ENCODE measurements around the gene SH3GL2.

The SH3GL2 gene

DNA sequence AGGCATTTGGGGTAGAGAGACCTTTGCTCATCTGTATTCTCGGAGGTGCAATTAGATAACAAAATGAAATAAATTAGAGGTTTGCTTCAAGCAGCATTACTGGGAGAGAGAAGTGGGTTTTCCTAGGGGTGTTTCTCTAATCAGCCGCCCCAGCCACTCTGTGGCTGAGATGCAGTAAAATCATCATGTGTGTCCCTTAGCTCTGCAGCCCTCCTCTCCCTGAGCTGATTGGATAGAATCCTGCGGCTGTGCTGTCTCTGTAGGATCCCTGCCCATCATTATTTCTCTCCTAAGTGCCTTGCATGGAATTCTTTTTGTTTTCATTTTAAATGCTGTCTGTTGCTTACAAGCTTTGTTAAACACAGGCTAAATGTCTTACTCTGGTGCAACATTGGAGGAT lies 171.4 kb downstream of the SH3GL2 start:
- Histone ChIP-seq H3K18ac (ENCODE audit: low read length) (no peak overlapping the region), H2AK5ac (ENCODE audit: low read length) (no peak overlapping the region), H2AFZ (ENCODE audit: insufficient read depth, low read length, poor library complexity) (no peak overlapping the region), H3K9ac (ENCODE audit: low read length) (no peak overlapping the region), H3K27ac (ENCODE audit: low read depth, low read length) (no peak overlapping the region), H3K4me3 (ENCODE audit: low read depth, low read length) (no peak overlapping the region), H4K12ac (ENCODE audit: low read depth, low read length) (no peak overlapping the region), H3K79me2 (ENCODE audit: control insufficient read depth, insufficient read depth, low read length, poor library complexity) (no peaks in the 10 kb centered on the region), H2BK12ac (ENCODE audit: low read length) (no peak overlapping the region), H3K9me3 (ENCODE audit: insufficient read depth, low read depth, low read length) (no peaks in the 10 kb centered on the region), H3K4me1 (ENCODE audit: control insufficient read depth in 1 of 2, insufficient read depth in 2 of 2, low read length in 2 of 2) (no peaks in the 10 kb centered on the region), H3K4ac (ENCODE audit: low read depth, low read length) (no peak overlapping the region), H2BK120ac (ENCODE audit: insufficient read depth, low read length, poor library complexity) (no peak overlapping the region), H3K27me3 (ENCODE audit: insufficient read depth, low read length) (no peaks in the 10 kb centered on the region), H3K4me2 (ENCODE audit: low read length) (no peak overlapping the region), H3K23ac (ENCODE audit: low read length) (no peak overlapping the region), H3K36me3 (ENCODE audit: control insufficient read depth in 1 of 2, insufficient read depth in 2 of 2, low read length in 2 of 2) (no peaks in the 10 kb centered on the region), H2BK5ac (ENCODE audit: low read depth, low read length, poor library complexity) (no peak overlapping the region), H3K14ac (ENCODE audit: low read length) (no peak overlapping the region), H4K91ac (ENCODE audit: low read depth, low read length) (no peak overlapping the region), H4K8ac (ENCODE audit: low read depth, low read length) (no peak overlapping the region), H3K79me1 (ENCODE audit: low read length) (no peaks in the 10 kb centered on the region)
- no peak for DNase-seq
- no CpG with 5 or more reads among the region's 3 CpGs for WGBS (ENCODE audit: extremely low coverage, insufficient coverage, insufficient read length)

DNA sequence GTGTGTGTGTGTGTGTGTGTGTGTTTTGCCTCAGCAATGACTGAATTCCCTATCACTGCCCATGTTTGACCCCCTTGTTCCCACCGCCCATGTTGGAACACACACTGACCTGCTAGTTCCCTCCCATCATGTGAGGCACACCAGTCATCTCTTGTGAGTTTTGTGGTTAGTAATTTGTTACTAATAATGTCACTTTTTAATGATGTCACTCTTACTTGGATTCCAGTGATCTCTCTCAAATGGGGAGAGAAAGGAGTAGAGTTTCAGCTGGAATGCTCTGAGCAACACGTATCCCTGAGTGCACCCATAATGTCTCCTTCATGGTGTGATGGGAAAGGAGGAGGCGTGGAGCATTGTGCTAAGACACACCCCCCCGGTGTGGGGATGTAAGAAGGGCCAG lies 172.6 kb downstream of the SH3GL2 start:
- H4K8ac ChIP-seq (ENCODE audit: low read depth, low read length) = no peak overlapping the region
- no peak overlapping the region for H2AFZ ChIP-seq (ENCODE audit: insufficient read depth, low read length, poor library complexity)
- no peak overlapping the region for H3K4ac ChIP-seq (ENCODE audit: low read depth, low read length)
- no peak overlapping the region for H3K14ac ChIP-seq (ENCODE audit: low read length)
- no peaks in the 10 kb centered on the region for H3K9me3 ChIP-seq (ENCODE audit: insufficient read depth, low read depth, low read length)
- H3K23ac ChIP-seq (ENCODE audit: low read length) = no peak overlapping the region
- no peak for DNase-seq
- no peaks in the 10 kb centered on the region for H3K79me2 ChIP-seq (ENCODE audit: control insufficient read depth, insufficient read depth, low read length, poor library complexity)
- no CpG with 5 or more reads among the region's 4 CpGs for WGBS (ENCODE audit: extremely low coverage, insufficient coverage, insufficient read length)
- no peak overlapping the region for H4K12ac ChIP-seq (ENCODE audit: low read depth, low read length)
- H3K4me2 ChIP-seq (ENCODE audit: low read length) = no peak overlapping the region
- no peak overlapping the region for H3K9ac ChIP-seq (ENCODE audit: low read length)
- no peak overlapping the region for H2BK12ac ChIP-seq (ENCODE audit: low read length)
- H2AK5ac ChIP-seq (ENCODE audit: low read length) = no peak overlapping the region
- no peak overlapping the region for H2BK5ac ChIP-seq (ENCODE audit: low read depth, low read length, poor library complexity)
- H3K18ac ChIP-seq (ENCODE audit: low read length) = no peak overlapping the region
- no peak overlapping the region for H4K91ac ChIP-seq (ENCODE audit: low read depth, low read length)
- no peak overlapping the region for H2BK120ac ChIP-seq (ENCODE audit: insufficient read depth, low read length, poor library complexity)
- no peaks in the 10 kb centered on the region for H3K4me1 ChIP-seq (ENCODE audit: control insufficient read depth in 1 of 2, insufficient read depth in 2 of 2, low read length in 2 of 2)
- H3K27ac ChIP-seq (ENCODE audit: low read depth, low read length) = no peak overlapping the region
- H3K79me1 ChIP-seq (ENCODE audit: low read length) = no peaks in the 10 kb centered on the region
- H3K36me3 ChIP-seq (ENCODE audit: control insufficient read depth in 1 of 2, insufficient read depth in 2 of 2, low read length in 2 of 2) = no peaks in the 10 kb centered on the region
- no peak overlapping the region for H3K4me3 ChIP-seq (ENCODE audit: low read depth, low read length)
- H3K27me3 ChIP-seq (ENCODE audit: insufficient read depth, low read length) = no peaks in the 10 kb centered on the region

DNA sequence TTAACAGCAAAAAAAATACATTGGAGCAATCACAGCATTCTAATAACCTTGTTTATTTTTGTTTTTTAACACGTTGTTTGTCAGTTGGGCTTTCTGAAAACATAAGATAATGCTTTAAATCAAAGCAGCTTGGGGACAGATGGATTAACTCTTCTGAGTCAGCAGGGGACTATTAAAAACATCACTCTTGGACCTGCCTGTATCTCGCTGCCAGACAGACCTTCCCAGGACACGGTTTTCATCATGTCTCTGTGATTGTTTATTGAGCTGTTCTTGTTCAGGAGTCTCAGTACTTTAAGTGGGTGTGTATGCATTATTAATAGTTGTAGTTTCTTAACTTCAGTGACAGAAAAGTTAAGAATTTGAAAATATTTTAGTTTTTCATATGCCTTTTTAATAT lies 173.2 kb downstream of the SH3GL2 start:
- Histone ChIP-seq H3K4ac (ENCODE audit: low read depth, low read length) (no peak overlapping the region), H2BK12ac (ENCODE audit: low read length) (no peak overlapping the region), H3K4me3 (ENCODE audit: low read depth, low read length) (no peak overlapping the region), H3K27ac (ENCODE audit: low read depth, low read length) (no peak overlapping the region), H3K4me2 (ENCODE audit: low read length) (no peak overlapping the region), H3K18ac (ENCODE audit: low read length) (no peak overlapping the region), H2AFZ (ENCODE audit: insufficient read depth, low read length, poor library complexity) (no peak overlapping the region), H2BK120ac (ENCODE audit: insufficient read depth, low read length, poor library complexity) (no peak overlapping the region), H3K27me3 (ENCODE audit: insufficient read depth, low read length) (no peaks in the 10 kb centered on the region), H3K23ac (ENCODE audit: low read length) (no peak overlapping the region), H3K9me3 (ENCODE audit: insufficient read depth, low read depth, low read length) (no peaks in the 10 kb centered on the region), H2BK5ac (ENCODE audit: low read depth, low read length, poor library complexity) (no peak overlapping the region), H3K79me1 (ENCODE audit: low read length) (no peaks in the 10 kb centered on the region), H3K79me2 (ENCODE audit: control insufficient read depth, insufficient read depth, low read length, poor library complexity) (no peaks in the 10 kb centered on the region), H3K9ac (ENCODE audit: low read length) (no peak overlapping the region), H4K91ac (ENCODE audit: low read depth, low read length) (no peak overlapping the region), H4K12ac (ENCODE audit: low read depth, low read length) (no peak overlapping the region), H3K4me1 (ENCODE audit: control insufficient read depth in 1 of 2, insufficient read depth in 2 of 2, low read length in 2 of 2) (no peaks in the 10 kb centered on the region), H3K14ac (ENCODE audit: low read length) (no peak overlapping the region), H3K36me3 (ENCODE audit: control insufficient read depth in 1 of 2, insufficient read depth in 2 of 2, low read length in 2 of 2) (no peaks in the 10 kb centered on the region), H2AK5ac (ENCODE audit: low read length) (no peak overlapping the region), H4K8ac (ENCODE audit: low read depth, low read length) (no peak overlapping the region)
- DNase-seq = no peak
- WGBS (ENCODE audit: extremely low coverage, insufficient coverage, insufficient read length) = no CpG with 5 or more reads among the region's 3 CpGs

DNA sequence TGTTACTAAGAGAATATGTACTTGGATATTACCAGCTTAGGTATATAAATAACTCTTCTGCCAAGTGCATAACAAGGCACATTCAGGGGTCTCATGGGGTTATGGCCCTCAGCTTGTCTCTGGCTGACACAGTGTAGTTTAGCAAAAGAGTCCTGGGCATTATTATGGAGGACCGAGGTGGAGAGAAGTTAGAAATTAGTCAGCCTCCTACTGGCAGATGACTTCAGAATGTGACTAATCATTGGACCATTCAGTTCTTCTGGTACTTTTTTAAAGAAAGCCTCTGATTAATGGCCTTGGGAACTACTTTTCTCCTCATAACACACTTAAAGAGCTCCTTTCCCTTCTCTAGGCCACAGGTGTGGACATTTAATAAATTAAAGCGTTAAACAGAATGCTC lies 178.9 kb downstream of the SH3GL2 start:
- no peak for DNase-seq
- Histone ChIP-seq H2BK120ac (ENCODE audit: insufficient read depth, low read length, poor library complexity) (no peak overlapping the region), H3K23ac (ENCODE audit: low read length) (no peak overlapping the region), H3K79me1 (ENCODE audit: low read length) (no peaks in the 10 kb centered on the region), H3K4me2 (ENCODE audit: low read length) (no peak overlapping the region), H3K9me3 (ENCODE audit: insufficient read depth, low read depth, low read length) (no peaks in the 10 kb centered on the region), H3K36me3 (ENCODE audit: control insufficient read depth in 1 of 2, insufficient read depth in 2 of 2, low read length in 2 of 2) (no peaks in the 10 kb centered on the region), H3K9ac (ENCODE audit: low read length) (no peak overlapping the region), H3K79me2 (ENCODE audit: control insufficient read depth, insufficient read depth, low read length, poor library complexity) (no peaks in the 10 kb centered on the region), H2BK12ac (ENCODE audit: low read length) (no peak overlapping the region), H3K4me3 (ENCODE audit: low read depth, low read length) (no peak overlapping the region), H4K8ac (ENCODE audit: low read depth, low read length) (no peak overlapping the region), H3K27ac (ENCODE audit: low read depth, low read length) (no peak overlapping the region), H2BK5ac (ENCODE audit: low read depth, low read length, poor library complexity) (no peak overlapping the region), H2AFZ (ENCODE audit: insufficient read depth, low read length, poor library complexity) (no peak overlapping the region), H3K4ac (ENCODE audit: low read depth, low read length) (no peak overlapping the region), H3K27me3 (ENCODE audit: insufficient read depth, low read length) (no peaks in the 10 kb centered on the region), H2AK5ac (ENCODE audit: low read length) (no peak overlapping the region), H4K12ac (ENCODE audit: low read depth, low read length) (no peak overlapping the region), H4K91ac (ENCODE audit: low read depth, low read length) (no peak overlapping the region), H3K14ac (ENCODE audit: low read length) (no peak overlapping the region), H3K4me1 (ENCODE audit: control insufficient read depth in 1 of 2, insufficient read depth in 2 of 2, low read length in 2 of 2) (no peaks in the 10 kb centered on the region), H3K18ac (ENCODE audit: low read length) (no peak overlapping the region)
- WGBS (ENCODE audit: extremely low coverage, insufficient coverage, insufficient read length) = no CpG with 5 or more reads among the region's 2 CpGs
